ENCODE data around the gene PITPNM1.

The PITPNM1 gene

GRCh38 chr11:67494371-67495233, 10.6 kb downstream of the PITPNM1 start:
- in situ Hi-C loops (cut with HindIII; ENCODE audit: low sequenced_read_pairs): no loop called here
- DNase-seq (ENCODE audit: low read depth, low spot score): no peak

DNA sequence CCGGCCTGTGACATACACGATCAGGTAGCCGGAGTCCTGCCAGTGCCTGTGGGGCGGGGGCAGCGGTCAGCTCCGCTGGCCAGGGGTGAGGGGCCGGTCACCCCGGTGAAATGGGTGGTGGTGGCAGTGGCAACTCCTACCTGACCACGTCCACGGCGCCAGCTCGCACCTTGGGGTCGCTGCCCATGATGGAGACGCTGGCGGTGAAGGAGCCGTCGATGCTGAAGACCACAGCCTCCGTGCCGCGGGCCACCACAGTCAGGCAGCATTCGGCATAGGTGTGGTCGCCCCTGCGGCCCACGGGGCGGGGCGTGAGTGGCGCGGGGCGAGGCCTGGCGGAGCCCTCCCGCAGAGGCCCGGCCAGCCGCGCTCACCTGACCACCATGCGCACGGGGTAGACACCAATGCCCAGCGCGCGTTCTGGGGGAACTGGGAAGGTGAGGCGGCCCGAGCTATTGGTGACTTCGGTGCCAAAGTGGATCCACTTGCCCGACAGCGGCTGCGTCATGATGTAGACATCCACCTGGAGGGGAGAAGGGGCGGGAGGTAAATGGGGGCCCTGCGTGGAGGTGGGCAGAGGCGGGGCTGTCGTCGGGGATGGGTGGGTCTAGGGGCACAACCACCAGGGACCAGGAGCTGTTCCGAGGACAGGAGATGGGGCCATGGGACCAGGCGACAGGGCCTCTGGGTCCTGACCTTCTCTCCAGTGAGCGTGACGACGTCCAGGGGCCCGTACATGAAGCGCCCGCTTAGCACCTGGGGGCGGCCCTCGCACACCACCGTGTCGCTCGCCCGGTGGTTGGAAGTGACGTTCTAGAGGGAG, 11.4 kb downstream of the PITPNM1 start:
- TF ChIP-seq, protein P1, sequence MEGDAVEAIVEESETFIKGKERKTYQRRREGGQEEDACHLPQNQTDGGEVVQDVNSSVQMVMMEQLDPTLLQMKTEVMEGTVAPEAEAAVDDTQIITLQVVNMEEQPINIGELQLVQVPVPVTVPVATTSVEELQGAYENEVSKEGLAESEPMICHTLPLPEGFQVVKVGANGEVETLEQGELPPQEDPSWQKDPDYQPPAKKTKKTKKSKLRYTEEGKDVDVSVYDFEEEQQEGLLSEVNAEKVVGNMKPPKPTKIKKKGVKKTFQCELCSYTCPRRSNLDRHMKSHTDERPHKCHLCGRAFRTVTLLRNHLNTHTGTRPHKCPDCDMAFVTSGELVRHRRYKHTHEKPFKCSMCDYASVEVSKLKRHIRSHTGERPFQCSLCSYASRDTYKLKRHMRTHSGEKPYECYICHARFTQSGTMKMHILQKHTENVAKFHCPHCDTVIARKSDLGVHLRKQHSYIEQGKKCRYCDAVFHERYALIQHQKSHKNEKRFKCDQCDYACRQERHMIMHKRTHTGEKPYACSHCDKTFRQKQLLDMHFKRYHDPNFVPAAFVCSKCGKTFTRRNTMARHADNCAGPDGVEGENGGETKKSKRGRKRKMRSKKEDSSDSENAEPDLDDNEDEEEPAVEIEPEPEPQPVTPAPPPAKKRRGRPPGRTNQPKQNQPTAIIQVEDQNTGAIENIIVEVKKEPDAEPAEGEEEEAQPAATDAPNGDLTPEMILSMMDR (IDR thresholded peaks at IDR 0.05; ENCODE audit: low read depth, low read length): no peak
- in situ Hi-C loops (cut with HindIII; ENCODE audit: low sequenced_read_pairs): no loop called here
- DNase-seq (ENCODE audit: low read depth, low spot score): no peak
- H3K4me3 ChIP-seq (ENCODE audit: low read depth, low read length): no peak overlapping the region

More at GRCh38 chr11:67494371-67495233, 10.6 kb downstream of the PITPNM1 start:
- TF ChIP-seq, protein P1 (IDR thresholded peaks at IDR 0.05; ENCODE audit: low read depth, low read length): no peak
- no peak overlapping the region for H3K4me3 ChIP-seq (ENCODE audit: low read depth, low read length)

- no peak for DNase-seq (ENCODE audit: low read depth, low spot score)
- no peak overlapping the region for H3K4me3 ChIP-seq (ENCODE audit: low read depth, low read length)
- TF ChIP-seq, protein P1 (IDR thresholded peaks at IDR 0.05; ENCODE audit: low read depth, low read length): no peak
- in situ Hi-C loops (cut with HindIII; ENCODE audit: low sequenced_read_pairs): no loop called here
These were observed 12.2 kb downstream of the PITPNM1 start for GRCh38 chr11:67492801-67493547.

GRCh38 chr11:67492069-67492727, 13.0 kb downstream of the PITPNM1 start:
- no peak overlapping the region for H3K4me3 ChIP-seq (ENCODE audit: low read depth, low read length)
- no peak for DNase-seq (ENCODE audit: low read depth, low spot score)
- in situ Hi-C loops (cut with HindIII; ENCODE audit: low sequenced_read_pairs): no loop called here
- TF ChIP-seq, protein P1 (IDR thresholded peaks at IDR 0.05; ENCODE audit: low read depth, low read length): no peak

DNA sequence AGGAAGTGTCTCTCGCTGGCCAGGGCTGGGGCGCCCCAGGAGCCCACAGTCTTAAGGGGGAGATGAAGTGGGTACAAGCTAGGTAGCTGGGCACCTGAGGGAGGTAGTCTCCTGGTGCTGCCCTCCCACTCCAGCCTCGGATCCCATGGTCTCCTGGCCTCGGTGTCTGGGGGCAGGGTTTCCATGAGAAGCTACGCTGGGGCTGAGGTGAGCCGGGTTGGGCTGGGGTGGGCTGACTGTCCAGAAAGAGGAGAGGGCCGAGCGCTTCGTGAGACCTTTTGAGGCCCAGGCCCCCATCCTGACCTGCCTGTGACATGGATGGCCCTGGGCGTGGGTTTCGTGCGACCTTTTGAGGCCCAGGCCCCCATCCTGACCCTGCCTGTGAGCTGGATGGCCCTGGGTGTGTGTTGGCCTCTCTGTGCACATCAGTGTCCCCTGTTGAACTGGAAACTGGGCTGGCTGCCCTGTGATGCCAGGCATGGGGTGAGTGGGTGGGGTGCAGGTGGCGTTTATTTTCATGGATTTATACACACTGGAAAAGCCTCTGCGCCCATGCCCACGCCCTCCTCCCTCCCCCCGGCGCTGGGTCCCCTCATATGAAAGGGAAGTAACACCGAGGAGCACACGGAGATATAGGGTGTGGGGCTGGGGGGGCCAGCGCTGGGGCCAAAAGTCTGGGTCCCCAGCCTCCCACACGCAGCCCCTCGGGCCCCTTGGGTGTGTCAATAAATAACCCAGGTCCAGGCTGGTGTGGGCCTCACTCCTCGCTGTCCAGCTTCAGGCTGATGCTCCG, 13.7 kb downstream of the PITPNM1 start:
- in situ Hi-C loops (cut with HindIII; ENCODE audit: low sequenced_read_pairs): no loop called here
- DNase-seq (ENCODE audit: low read depth, low spot score): no peak
- no peak overlapping the region for H3K4me3 ChIP-seq (ENCODE audit: low read depth, low read length)
- TF ChIP-seq, protein P1 (IDR thresholded peaks at IDR 0.05; ENCODE audit: low read depth, low read length): no peak
